Measurements from ENCODE around the gene PCDHB4. TPM values are rescaled to one million over a fixed set of nuclear protein-coding genes. Genes with fewer than 3 reads are reported as not detected.
"Not testable (repeated sequence)": the region's sequence is repeated elsewhere in the genome, so short reads cannot be mapped to it uniquely, and the experiment has no call there.

The PCDHB4 gene
- total and polyA plus RNA-seq, 2 of the 13 experiments (the other 11 are each of a cell fraction or from before 2014, with no cell fraction given), result 0.08 to 0.13 TPM

- TF ChIP-seq TRAFD1 (CRISPR knock-in tag; IDR thresholded peaks at IDR 0.05; ENCODE audit: borderline replicate concordance) (no peak), CENPT (CRISPR knock-in tag; IDR thresholded peaks at IDR 0.05; ENCODE audit: low read depth) (no peak), MAFG (CRISPR knock-in tag; IDR thresholded peaks at IDR 0.05) (no peak), ZNF773 (CRISPR knock-in tag; IDR thresholded peaks at IDR 0.05; ENCODE audit: borderline replicate concordance) (no peak)
Observed at GRCh38 chr5:141101059-141101458, 20.6 kb upstream of the PCDHB4 start (continued).

GRCh38 chr5:141102070-141102469 is 19.5 kb upstream of the PCDHB4 start:
- H4K20me1 ChIP-seq (ENCODE audit: insufficient read depth, low read length); ATAC-seq; H3K4me3 ChIP-seq (replicated peaks in 1 of 3; ENCODE audit: insufficient read depth in 1 of 3, low read depth in 2 of 3, low read length in 3 of 3); H3K27ac ChIP-seq (ENCODE audit: extremely low read length, insufficient read depth, low read length); H3K4me2 ChIP-seq (ENCODE audit: low read depth, low read length); POLR2A ChIA-PET; H3K9ac ChIP-seq (ENCODE audit: insufficient read depth, low read depth, low read length); H3K79me2 ChIP-seq (ENCODE audit: insufficient read depth, low read length); DNase-seq (ENCODE audit: low spot score); intact Hi-C loops (cut with micrococcal nuclease; ENCODE audit: unreplicated experiment); H3K9me3 ChIP-seq (ENCODE audit: low read length); H2AFZ ChIP-seq (ENCODE audit: low read length); CTCF ChIA-PET (ENCODE audit: low intra/inter-chr PET ratio, low total read pairs); BruUV-seq (replicated peaks); H3K27me3 ChIP-seq (ENCODE audit: control insufficient read depth in 1 of 2, insufficient read depth in 2 of 2, low read length in 2 of 2); H3K36me3 ChIP-seq (replicated peaks in 1 of 2; ENCODE audit: control insufficient read depth in 1 of 2, insufficient read depth in 2 of 2, low read length in 2 of 2); FAIRE-seq; H3K4me1 ChIP-seq (ENCODE audit: insufficient read depth, low read length); in situ Hi-C loops (cut with HindIII; ENCODE audit: extremely low pct_ligation_motif_present, low pct_unique_long_range_greater_than_20kb): not testable (repeated sequence)
- WGBS (ENCODE audit: low lambda C conversion rate), result 91% methylated on average over 24 of the region's 39 CpGs

GRCh38 chr5:141102471-141102870 is 19.1 kb upstream of the PCDHB4 start:
- WGBS (ENCODE audit: low lambda C conversion rate), result 83% methylated on average over 18 of the region's 38 CpGs

More at GRCh38 chr5:141102471-141102870, 19.1 kb upstream of the PCDHB4 start:
- POLR2A ChIA-PET; in situ Hi-C loops (cut with HindIII; ENCODE audit: extremely low pct_ligation_motif_present, low pct_unique_long_range_greater_than_20kb); H3K4me3 ChIP-seq (replicated peaks in 1 of 3; ENCODE audit: insufficient read depth in 1 of 3, low read depth in 2 of 3, low read length in 3 of 3); ATAC-seq; H3K27me3 ChIP-seq (ENCODE audit: control insufficient read depth in 1 of 2, insufficient read depth in 2 of 2, low read length in 2 of 2); H3K27ac ChIP-seq (ENCODE audit: extremely low read length, insufficient read depth, low read length); H3K36me3 ChIP-seq (replicated peaks in 1 of 2; ENCODE audit: control insufficient read depth in 1 of 2, insufficient read depth in 2 of 2, low read length in 2 of 2); H3K79me2 ChIP-seq (ENCODE audit: insufficient read depth, low read length); CTCF ChIA-PET (ENCODE audit: low intra/inter-chr PET ratio, low total read pairs); H2AFZ ChIP-seq (ENCODE audit: low read length); intact Hi-C loops (cut with micrococcal nuclease; ENCODE audit: unreplicated experiment); H4K20me1 ChIP-seq (ENCODE audit: insufficient read depth, low read length); H3K9me3 ChIP-seq (ENCODE audit: low read length); H3K4me2 ChIP-seq (ENCODE audit: low read depth, low read length); H3K9ac ChIP-seq (ENCODE audit: insufficient read depth, low read depth, low read length); H3K4me1 ChIP-seq (ENCODE audit: insufficient read depth, low read length); DNase-seq (ENCODE audit: low spot score); BruUV-seq (replicated peaks); FAIRE-seq: not testable (repeated sequence)
